ENCODE results near the gene CLSTN2. TPM values are rescaled to one million over a fixed set of nuclear protein-coding genes. Genes with fewer than 3 reads are reported as not detected.

Gene CLSTN2
- total and polyA plus RNA-seq, 4 donors, result 0.09 to 2.2 (median 0.55) TPM

DNA sequence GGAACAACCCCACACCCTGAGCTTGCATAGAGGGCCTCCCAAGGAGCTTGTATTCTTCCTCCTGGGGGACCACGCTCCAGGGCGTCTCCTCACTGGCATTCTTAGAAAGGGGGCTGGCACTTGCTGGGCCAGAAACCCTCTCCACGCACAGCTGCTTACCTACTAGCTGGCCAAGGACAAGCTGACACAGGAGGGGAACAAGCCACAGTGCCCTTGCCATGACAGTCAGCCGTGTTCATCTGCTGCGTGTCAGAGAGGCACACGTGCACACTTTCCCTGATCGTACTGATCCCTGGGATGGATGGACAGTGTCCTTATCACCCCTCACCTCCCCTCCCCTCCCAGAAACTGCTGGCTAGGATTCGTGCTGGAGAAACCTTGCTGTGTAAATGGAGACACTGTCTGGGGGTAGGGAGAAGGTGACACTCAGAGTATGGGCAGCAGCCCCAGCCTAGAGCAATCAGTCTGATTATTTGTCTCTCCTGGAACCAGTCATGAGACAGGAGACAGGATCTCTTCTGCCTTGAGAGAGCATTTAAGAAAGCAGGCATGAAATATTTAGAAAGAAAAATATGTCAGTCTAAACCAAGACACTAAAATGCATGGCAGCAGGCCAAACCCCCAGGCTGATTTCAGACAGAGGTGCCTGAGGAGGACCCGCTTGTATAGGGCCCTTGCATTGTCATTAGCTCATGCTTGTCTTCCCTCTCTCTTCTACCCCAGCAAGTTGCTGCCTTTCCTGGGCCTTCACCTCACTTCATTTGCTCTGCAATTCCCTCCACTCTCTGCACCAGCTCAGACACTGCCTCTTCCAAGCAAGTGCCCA is 431.1 kb downstream of the CLSTN2 start:
- Histone ChIP-seq H3K4me3 (ENCODE audit: low read depth in 1 of 3, low read length in 3 of 3) (no peak overlapping the region), H3K4me1 (ENCODE audit: control insufficient read depth in 4 of 4, insufficient read depth in 4 of 4, low read length in 3 of 4) (no peaks in the 10 kb centered on the region), H3K27me3 (ENCODE audit: control insufficient read depth in 4 of 4, insufficient read depth in 4 of 4, low read length in 3 of 4) (peaks cover 0 to 5% (median 0%) of the 10 kb centered on the region in 4 donors), H3K27ac (ENCODE audit: low read depth in 1 of 2, low read length in 2 of 2) (no peak overlapping the region), H3K9me3 (ENCODE audit: control insufficient read depth in 4 of 4, low read length in 3 of 4) (no peaks in the 10 kb centered on the region), H3K9ac (ENCODE audit: low read depth in 1 of 2, low read length in 2 of 2) (no peak overlapping the region), H3K36me3 (ENCODE audit: control insufficient read depth in 4 of 4, insufficient read depth in 3 of 4, low read depth in 1 of 4, low read length in 3 of 4) (no peaks in the 10 kb centered on the region)
- WGBS, result 90% methylated on average over 9 of the region's 9 CpGs
- TF ChIP-seq JUND (IDR thresholded peaks at IDR 0.05), result no peak
- no peak for TF ChIP-seq RAD21 (IDR thresholded peaks at IDR 0.05)
- TF ChIP-seq GABPA (IDR thresholded peaks at IDR 0.05 in 1 of 2, conservative IDR thresholded peaks at IDR 0.05 in 1 of 2), result no peak
- TF ChIP-seq RXRA (IDR thresholded peaks at IDR 0.05), result no peak
- TF ChIP-seq HNF4A (conservative IDR thresholded peaks at IDR 0.05), result no peak
- TF ChIP-seq FOXA1 (IDR thresholded peaks at IDR 0.05), result no peak
- TF ChIP-seq, protein P1, sequence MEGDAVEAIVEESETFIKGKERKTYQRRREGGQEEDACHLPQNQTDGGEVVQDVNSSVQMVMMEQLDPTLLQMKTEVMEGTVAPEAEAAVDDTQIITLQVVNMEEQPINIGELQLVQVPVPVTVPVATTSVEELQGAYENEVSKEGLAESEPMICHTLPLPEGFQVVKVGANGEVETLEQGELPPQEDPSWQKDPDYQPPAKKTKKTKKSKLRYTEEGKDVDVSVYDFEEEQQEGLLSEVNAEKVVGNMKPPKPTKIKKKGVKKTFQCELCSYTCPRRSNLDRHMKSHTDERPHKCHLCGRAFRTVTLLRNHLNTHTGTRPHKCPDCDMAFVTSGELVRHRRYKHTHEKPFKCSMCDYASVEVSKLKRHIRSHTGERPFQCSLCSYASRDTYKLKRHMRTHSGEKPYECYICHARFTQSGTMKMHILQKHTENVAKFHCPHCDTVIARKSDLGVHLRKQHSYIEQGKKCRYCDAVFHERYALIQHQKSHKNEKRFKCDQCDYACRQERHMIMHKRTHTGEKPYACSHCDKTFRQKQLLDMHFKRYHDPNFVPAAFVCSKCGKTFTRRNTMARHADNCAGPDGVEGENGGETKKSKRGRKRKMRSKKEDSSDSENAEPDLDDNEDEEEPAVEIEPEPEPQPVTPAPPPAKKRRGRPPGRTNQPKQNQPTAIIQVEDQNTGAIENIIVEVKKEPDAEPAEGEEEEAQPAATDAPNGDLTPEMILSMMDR (IDR thresholded peaks at IDR 0.05; ENCODE audit: low read depth, low read length, missing input control), result no peak
- no peak for TF ChIP-seq NR2F2 (IDR thresholded peaks at IDR 0.05)
- no peak for TF ChIP-seq HNF4G (IDR thresholded peaks at IDR 0.05)
- TF ChIP-seq, protein P2, sequence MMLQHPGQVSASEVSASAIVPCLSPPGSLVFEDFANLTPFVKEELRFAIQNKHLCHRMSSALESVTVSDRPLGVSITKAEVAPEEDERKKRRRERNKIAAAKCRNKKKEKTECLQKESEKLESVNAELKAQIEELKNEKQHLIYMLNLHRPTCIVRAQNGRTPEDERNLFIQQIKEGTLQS (IDR thresholded peaks at IDR 0.05), result no peak
- no peak for TF ChIP-seq SP1 (IDR thresholded peaks at IDR 0.05)
- TF ChIP-seq, protein P3, sequence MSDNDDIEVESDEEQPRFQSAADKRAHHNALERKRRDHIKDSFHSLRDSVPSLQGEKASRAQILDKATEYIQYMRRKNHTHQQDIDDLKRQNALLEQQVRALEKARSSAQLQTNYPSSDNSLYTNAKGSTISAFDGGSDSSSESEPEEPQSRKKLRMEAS (IDR thresholded peaks at IDR 0.05), result no peak
- no peak for TF ChIP-seq FOXA2 (IDR thresholded peaks at IDR 0.05)
- TF ChIP-seq, protein P4, sequence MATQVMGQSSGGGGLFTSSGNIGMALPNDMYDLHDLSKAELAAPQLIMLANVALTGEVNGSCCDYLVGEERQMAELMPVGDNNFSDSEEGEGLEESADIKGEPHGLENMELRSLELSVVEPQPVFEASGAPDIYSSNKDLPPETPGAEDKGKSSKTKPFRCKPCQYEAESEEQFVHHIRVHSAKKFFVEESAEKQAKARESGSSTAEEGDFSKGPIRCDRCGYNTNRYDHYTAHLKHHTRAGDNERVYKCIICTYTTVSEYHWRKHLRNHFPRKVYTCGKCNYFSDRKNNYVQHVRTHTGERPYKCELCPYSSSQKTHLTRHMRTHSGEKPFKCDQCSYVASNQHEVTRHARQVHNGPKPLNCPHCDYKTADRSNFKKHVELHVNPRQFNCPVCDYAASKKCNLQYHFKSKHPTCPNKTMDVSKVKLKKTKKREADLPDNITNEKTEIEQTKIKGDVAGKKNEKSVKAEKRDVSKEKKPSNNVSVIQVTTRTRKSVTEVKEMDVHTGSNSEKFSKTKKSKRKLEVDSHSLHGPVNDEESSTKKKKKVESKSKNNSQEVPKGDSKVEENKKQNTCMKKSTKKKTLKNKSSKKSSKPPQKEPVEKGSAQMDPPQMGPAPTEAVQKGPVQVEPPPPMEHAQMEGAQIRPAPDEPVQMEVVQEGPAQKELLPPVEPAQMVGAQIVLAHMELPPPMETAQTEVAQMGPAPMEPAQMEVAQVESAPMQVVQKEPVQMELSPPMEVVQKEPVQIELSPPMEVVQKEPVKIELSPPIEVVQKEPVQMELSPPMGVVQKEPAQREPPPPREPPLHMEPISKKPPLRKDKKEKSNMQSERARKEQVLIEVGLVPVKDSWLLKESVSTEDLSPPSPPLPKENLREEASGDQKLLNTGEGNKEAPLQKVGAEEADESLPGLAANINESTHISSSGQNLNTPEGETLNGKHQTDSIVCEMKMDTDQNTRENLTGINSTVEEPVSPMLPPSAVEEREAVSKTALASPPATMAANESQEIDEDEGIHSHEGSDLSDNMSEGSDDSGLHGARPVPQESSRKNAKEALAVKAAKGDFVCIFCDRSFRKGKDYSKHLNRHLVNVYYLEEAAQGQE (IDR thresholded peaks at IDR 0.05), result no peak
- TF ChIP-seq, protein P5, sequence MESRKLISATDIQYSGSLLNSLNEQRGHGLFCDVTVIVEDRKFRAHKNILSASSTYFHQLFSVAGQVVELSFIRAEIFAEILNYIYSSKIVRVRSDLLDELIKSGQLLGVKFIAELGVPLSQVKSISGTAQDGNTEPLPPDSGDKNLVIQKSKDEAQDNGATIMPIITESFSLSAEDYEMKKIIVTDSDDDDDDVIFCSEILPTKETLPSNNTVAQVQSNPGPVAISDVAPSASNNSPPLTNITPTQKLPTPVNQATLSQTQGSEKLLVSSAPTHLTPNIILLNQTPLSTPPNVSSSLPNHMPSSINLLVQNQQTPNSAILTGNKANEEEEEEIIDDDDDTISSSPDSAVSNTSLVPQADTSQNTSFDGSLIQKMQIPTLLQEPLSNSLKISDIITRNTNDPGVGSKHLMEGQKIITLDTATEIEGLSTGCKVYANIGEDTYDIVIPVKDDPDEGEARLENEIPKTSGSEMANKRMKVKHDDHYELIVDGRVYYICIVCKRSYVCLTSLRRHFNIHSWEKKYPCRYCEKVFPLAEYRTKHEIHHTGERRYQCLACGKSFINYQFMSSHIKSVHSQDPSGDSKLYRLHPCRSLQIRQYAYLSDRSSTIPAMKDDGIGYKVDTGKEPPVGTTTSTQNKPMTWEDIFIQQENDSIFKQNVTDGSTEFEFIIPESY (IDR thresholded peaks at IDR 0.05), result no peak
- DNase-seq (ENCODE audit: low spot score), result no peak
